Islet precursor cell (in vitro differentiated cells): Measurements from ENCODE around the gene ASF1A.

Experiments
- DNase-seq: peaks from one replicate; pipeline ENCODE4 v3.0.0-alpha.2; 2018

Gene ASF1A

GRCh38 chr6:118917546-118918328, 23.8 kb downstream of the ASF1A start:
- no peak for DNase-seq

GRCh38 chr6:118918329-118918725, 24.4 kb downstream of the ASF1A start:
- DNase-seq: no peak

DNA sequence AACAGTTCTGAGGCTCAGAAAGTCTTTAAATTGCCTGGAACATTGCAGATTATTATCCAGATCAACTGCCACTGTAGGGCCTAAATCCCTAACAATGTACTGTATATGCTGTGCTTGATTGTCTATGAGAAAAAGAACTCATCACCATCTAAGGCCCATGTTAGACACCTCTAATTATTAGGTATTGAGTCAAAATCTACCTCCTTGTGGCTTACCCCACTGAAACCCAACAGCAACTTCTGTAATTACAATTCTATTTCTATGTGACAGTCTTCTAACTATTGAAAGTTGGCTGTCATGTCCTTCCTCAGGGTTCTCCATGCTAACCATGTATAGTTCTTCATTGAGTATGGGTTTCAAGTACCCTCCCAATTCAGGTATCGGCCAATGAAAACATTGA, 27.1 kb downstream of the ASF1A start:
- no peak for DNase-seq

GRCh38 chr6:118923035-118923434, 29.1 kb downstream of the ASF1A start:
- DNase-seq: no peak

DNA sequence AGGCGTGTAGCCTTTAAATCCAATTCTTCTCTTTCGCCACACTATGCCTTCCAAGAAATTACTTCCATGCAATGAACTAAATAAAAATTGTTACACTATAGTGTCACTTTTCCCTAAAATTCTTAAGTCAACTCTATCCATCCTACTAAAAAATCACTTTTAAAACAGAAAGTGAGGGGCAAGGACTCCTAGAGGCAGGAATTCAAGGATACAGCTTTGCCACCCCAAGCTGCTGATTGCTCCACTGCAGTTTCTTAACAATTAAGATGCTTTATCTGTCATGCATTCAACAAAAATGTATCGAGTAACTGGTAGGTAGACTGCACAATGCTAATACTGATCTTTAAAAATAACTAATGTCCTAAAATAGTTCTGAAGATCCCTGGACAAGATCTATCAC, 36.7 kb downstream of the ASF1A start:
- no peak for DNase-seq

GRCh38 chr6:118931436-118931835, 37.5 kb downstream of the ASF1A start:
- no peak for DNase-seq

DNA sequence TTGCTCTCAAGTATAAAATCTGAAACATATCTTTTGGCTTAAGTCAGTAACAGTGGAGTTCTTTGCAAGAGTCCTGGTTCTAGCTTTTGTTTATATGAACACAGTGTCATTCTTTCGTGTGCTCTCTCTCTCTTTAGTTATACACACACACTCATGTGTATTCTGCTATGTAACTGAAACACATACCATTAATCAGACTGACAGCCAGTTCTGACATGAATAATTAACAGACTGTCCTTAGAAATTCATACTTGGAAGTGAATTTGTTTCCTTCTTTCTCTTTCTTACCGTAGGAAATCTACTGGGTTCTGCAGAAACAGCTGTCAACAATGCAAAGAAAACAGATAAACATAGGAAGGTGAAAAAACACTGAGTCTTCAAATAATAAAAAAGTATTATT, 38.5 kb downstream of the ASF1A start:
- DNase-seq: no peak

DNA sequence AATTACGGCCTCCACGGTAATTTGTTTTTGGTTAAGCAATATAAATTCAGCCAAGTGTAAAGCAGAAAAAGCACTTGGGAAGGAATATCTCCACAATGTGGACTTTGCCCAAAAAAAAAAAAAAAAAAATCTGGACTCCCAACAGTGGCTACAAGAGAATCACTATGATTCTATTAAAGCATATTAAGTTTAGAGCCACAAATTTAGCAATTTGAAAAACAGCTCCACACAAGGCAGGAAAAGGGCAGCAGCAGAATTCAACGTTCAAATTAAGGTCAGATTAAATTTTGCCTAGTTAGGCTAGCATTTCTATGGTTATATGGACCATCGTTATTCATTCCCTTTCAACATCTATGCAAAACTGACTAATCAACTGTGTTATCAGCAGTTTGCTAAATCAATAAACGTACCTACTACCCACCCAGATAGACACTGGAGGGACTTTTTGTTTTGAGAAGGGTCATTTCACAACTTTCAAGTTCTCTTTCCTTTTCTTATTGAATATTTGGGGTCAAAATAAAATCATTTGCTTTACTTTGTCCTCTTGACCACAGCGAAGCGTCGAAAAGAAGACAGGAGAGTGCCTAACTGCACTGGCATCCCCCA, 40.0 kb downstream of the ASF1A start:
- DNase-seq: no peak

- DNase-seq: peak; percentile 97
Observed at GRCh38 chr6:118934461-118935330, 40.7 kb downstream of the ASF1A start, which contains the start of gene MCM9. TSS of gene MCM9 (minus strand) at chr6:118935159. CDS start at chr6:118931723, 3,436 bp downstream.

- DNase-seq: no peak
Observed at GRCh38 chr6:118935331-118935668, 41.3 kb downstream of the ASF1A start.

- no peak for DNase-seq
Observed at GRCh38 chr6:118935978-118936703, 42.2 kb downstream of the ASF1A start.

DNA sequence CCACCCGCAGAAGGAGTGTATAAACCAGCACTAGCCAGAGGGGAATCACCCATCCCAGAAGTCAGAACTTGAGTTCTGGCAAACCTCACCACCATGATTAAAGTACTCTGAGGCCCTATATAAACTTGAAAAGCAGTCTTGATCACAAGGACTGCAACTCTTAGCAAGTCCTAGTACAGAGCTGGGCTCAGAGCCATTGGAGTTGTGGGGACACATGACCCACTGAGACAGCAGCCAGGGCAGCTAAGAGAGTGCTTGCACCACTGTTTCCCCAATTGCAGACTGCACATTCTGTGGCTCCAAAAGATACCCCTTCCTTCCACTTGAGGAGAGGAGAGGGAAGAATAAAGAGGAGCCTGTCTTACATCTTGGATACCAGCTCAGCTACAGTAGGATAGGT, 45.7 kb downstream of the ASF1A start:
- no peak for DNase-seq

DNA sequence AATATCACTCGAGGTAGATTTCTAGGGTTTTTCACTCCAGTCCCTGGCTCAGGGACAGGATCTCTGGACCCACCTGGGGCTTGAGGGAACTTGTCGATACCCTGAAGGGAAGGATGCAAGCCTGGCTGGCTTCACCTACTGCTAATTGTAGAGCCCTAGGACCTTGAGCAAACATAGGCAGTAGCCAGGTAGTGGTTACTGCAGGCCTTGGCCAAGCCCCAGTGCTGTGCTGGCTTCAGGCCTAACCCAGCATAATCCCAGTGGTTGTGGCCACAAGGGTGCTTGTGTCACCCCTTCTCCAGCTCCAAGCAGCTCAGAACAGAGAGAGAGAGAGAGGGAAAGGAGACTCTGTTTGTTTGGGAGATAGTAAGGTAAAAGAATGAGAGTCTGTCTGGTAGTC, 46.8 kb downstream of the ASF1A start:
- no peak for DNase-seq

GRCh38 chr6:118945217-118945616, 51.3 kb downstream of the ASF1A start:
- no peak for DNase-seq

DNA sequence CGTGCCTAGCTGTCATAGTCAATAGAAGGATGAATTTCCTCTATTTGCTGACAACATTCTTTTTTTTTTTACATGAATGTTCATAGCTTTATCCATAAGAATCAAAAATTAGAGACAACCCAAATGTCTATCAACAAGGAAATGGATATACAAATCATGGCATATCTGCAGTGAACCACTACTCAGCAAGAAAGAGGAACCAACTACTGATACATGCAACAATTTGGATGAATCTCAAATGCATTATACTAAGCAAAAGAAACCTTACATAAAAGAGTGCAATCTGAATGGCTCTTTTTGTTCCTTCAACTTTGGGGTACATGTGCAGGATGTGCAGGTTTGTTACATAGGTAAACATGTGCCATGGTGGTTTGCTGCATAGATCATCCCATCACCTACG, 58.7 kb downstream of the ASF1A start:
- no peak for DNase-seq

DNA sequence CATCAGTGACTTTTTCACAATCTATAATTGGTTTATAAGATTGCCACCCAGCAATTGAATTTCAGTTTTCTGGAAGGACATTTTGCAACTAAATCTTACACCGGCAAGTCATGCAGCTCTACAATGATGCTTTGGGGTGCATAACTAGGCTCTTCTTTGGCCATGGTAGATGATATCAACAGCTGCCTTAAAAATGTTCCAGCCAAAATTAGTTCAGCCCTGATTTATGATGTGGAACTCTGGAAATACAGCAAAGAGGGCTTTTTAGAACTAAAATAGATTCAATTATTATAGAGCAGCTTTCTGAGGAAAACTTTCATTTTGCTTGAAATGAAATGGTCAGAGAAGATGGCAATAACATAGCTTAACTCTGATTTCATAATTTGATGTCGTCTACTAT, 59.4 kb downstream of the ASF1A start:
- no peak for DNase-seq
